Activated naive CD8-positive, alpha-beta T cell treated with anti-CD3 and anti-CD28 coated beads, Interleukin-2, amount 50 U/mL, for 24 hours (primary cell): ENCODE results near the gene SRC.
A peak's percentile ranks its signal among the peaks of the same experiment; 100 is the strongest.

Experiments used
- ATAC-seq: fragments of 150-1000 bp; cut with Tn5 transposase; one replicate; pipeline ENCODE4 v1.10.0; 2021
- DNase-seq: peaks from one replicate; pipeline ENCODE4 v3.0.0; 2021
- H3K27ac Mint-ChIP-seq: one replicate; pipeline ENCODE4 v1.8.0; 2021; ENCODE audit warnings: mild to moderate bottlenecking, mixed read lengths
- H3K27me3 Mint-ChIP-seq: one replicate; pipeline ENCODE4 v1.8.0; 2021; ENCODE audit warnings: mixed read lengths
- H3K36me3 Mint-ChIP-seq: one replicate; pipeline ENCODE4 v1.8.0; 2021; ENCODE audit warnings: low read depth, mixed read lengths
- H3K4me1 Mint-ChIP-seq: one replicate; pipeline ENCODE4 v1.8.0; 2021; ENCODE audit warnings: mixed read lengths
- H3K4me3 Mint-ChIP-seq: one replicate; pipeline ENCODE4 v1.8.0; 2021; ENCODE audit warnings: mild to moderate bottlenecking, moderate library complexity, mixed read lengths
- H3K9me3 Mint-ChIP-seq: one replicate; pipeline ENCODE4 v1.8.0; 2021; ENCODE audit warnings: mixed read lengths

Gene SRC

DNA sequence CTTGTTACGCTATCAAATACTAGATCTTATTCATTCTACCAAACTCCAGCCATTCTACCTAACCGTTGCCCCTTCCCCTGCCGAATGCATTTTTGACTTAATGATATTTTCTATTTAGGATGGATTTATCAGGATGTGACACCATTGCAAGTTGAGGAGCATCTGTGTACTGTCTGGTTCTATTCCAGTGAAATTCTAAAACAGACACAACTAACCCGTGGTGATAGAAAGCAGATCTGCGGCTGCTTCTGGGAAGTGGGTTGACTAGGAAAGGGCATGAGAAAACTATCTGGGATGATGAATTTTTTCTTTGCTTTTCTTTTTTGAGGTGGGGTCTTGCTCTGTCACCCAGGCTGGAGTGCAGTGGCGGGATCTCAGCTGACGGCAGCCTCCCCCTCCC, 20.7 kb upstream of the SRC start:
- no peak for DNase-seq
- no peak overlapping the region for H3K27ac Mint-ChIP-seq
- no peaks in the 10 kb centered on the region for H3K27me3 Mint-ChIP-seq
- H3K4me1 Mint-ChIP-seq, result no peaks in the 10 kb centered on the region
- no peak for ATAC-seq
- H3K36me3 Mint-ChIP-seq, result peaks cover 4% of the 10 kb centered on the region
- no peaks in the 10 kb centered on the region for H3K9me3 Mint-ChIP-seq
- no peak overlapping the region for H3K4me3 Mint-ChIP-seq

DNA sequence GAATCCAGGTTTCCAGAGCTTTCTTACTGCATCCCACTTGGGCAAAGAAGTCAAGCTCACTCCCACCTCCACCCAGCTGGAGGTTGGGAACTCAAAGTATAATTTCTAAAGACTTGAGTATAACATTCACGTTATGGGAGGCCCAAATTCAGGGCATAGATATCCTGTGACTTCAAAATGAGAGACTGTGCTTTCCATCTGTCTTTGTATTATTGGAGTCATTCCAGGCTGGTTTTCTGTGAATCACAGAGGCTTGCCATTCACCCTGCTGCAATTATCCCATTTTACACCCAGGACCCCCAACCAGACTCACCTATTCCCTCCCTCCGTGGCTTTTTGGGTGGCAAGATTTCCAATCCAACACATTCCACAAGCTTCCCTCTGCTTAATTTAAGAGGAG, 19.3 kb upstream of the SRC start:
- H3K36me3 Mint-ChIP-seq, result peaks cover 4% of the 10 kb centered on the region
- no peaks in the 10 kb centered on the region for H3K9me3 Mint-ChIP-seq
- no peaks in the 10 kb centered on the region for H3K27me3 Mint-ChIP-seq
- no peaks in the 10 kb centered on the region for H3K4me1 Mint-ChIP-seq
- no peak overlapping the region for H3K4me3 Mint-ChIP-seq
- ATAC-seq (no peak), DNase-seq (no peak)
- H3K27ac Mint-ChIP-seq, result no peak overlapping the region

DNA sequence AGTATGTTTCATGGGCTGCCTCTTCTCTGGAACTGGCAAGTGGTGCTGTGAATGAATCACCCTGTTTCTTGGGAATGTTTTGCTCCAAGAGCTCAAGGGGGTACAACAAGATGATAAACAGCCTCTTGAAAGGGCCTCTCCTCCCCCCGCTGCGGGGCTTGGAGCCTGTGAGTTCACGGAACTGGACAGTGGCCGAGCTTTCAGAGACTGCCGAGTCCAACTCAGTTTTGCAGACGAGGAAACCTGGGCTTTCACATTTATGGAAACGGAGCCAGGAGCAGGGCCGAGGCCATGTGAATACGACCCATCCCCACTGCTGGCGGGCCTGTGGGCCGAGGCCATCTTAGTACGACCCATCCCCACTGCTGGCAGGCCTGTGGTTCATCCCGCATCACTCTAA, 18.2 kb upstream of the SRC start:
- Mint-ChIP-seq H3K4me3 (no peak overlapping the region), H3K9me3 (no peaks in the 10 kb centered on the region), H3K27ac (no peak overlapping the region), H3K27me3 (no peaks in the 10 kb centered on the region), H3K4me1 (no peaks in the 10 kb centered on the region), H3K36me3 (peaks cover 3% of the 10 kb centered on the region)
- ATAC-seq (no peak), DNase-seq (no peak)

DNA sequence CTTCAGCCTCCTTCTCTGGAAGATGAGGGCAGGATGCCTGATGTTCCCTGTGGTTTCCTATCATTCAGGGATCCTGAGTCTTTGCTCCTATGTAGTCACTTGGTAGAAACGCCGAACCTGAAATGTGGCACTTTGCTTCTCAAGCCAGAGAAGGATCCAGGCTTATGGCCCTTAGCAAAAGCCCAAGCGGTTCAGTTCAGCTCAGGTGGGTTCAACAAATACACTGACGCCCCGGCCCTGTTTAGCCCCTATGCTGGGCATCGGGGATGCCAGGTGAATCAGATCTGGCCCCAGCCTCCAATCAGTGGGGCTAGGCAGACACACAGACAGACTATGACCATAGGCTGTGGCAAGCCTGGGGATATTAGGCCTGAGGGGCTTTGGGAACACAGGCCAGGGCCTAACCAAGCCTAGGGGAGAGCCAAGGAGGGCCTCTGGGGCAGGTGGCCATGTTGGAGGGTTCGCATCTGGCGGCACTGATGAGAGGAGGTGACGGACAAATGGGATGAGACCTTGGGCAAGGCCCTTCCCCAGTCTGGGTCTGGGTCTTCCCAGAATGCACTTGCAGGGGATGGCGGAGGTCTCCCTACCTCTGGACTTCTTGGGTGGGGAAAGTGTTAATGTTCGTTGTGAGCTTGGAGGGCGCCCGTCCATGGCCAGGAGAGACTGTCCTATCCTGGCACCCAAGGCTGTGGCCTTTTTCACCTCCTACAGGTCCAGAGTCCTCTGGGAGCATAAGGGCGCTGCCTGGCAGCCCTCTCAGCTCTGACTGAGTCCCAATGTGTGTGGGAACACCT, 17.6 kb upstream of the SRC start:
- Mint-ChIP-seq H3K9me3 (no peaks in the 10 kb centered on the region), H3K4me3 (no peak overlapping the region), H3K4me1 (no peaks in the 10 kb centered on the region), H3K27me3 (no peaks in the 10 kb centered on the region), H3K27ac (no peak overlapping the region), H3K36me3 (no peaks in the 10 kb centered on the region)
- DNase-seq, result no peak
- ATAC-seq, result no peak

DNA sequence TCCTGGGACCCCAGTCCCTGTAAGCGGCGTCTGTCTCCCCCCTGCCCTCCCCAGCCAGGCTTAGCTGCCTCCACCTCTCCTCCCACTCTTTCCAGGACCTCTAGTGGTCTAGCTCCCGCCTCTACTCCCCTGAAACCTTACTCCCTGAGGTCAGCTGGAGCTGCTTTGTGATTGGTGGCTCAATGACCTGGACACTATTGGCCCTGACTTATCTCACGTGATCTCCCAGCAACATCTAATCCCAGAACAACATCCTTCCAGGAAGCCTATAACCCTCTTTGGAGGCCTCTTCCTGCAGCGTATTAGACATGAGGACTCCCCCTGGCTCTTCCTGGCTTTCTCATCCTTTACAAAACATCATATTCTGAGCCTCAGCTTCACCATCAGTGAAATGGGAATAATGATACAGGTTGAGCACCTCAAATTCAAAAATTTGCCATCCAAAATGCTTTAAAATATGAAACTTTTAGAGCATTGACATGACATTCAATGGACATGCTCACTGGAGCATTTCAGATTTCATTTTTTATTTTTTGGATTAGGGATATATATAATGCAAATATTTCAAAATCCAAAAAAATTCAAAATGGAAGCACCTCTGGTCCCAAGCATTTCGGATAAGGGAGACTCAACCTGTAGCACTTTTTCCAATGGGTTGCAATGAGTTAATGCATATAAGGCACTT, 16.3 kb upstream of the SRC start:
- no peaks in the 10 kb centered on the region for H3K9me3 Mint-ChIP-seq
- DNase-seq, result no peak
- H3K4me3 Mint-ChIP-seq, result no peak overlapping the region
- H3K4me1 Mint-ChIP-seq, result peaks cover 1% of the 10 kb centered on the region
- no peak for ATAC-seq
- H3K36me3 Mint-ChIP-seq, result no peaks in the 10 kb centered on the region
- H3K27me3 Mint-ChIP-seq, result no peaks in the 10 kb centered on the region
- H3K27ac Mint-ChIP-seq, result no peak overlapping the region

DNA sequence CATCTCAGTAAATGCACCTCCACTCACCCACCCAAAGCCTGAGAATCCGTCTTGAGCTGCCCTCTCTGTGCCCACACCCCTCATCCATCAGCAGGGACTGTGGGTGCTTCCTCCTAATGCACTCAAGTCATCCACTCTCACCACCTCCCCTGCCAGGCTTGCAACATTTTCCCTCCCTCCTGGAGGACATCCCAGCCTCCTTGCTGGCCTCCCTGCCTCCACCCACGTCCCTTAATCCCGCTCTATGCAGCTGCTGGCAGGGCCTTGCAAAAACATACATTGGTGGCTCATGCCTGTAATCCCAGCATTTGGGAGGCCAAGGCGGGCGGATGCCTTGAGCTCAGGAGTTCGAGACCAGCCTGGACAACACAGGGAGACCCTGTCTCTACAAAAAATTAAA, 15.6 kb upstream of the SRC start:
- Mint-ChIP-seq H3K4me1 (peaks cover 2% of the 10 kb centered on the region), H3K27ac (no peak overlapping the region), H3K9me3 (no peaks in the 10 kb centered on the region), H3K36me3 (no peaks in the 10 kb centered on the region), H3K27me3 (no peaks in the 10 kb centered on the region), H3K4me3 (no peak overlapping the region)
- DNase-seq, result no peak
- no peak for ATAC-seq

DNA sequence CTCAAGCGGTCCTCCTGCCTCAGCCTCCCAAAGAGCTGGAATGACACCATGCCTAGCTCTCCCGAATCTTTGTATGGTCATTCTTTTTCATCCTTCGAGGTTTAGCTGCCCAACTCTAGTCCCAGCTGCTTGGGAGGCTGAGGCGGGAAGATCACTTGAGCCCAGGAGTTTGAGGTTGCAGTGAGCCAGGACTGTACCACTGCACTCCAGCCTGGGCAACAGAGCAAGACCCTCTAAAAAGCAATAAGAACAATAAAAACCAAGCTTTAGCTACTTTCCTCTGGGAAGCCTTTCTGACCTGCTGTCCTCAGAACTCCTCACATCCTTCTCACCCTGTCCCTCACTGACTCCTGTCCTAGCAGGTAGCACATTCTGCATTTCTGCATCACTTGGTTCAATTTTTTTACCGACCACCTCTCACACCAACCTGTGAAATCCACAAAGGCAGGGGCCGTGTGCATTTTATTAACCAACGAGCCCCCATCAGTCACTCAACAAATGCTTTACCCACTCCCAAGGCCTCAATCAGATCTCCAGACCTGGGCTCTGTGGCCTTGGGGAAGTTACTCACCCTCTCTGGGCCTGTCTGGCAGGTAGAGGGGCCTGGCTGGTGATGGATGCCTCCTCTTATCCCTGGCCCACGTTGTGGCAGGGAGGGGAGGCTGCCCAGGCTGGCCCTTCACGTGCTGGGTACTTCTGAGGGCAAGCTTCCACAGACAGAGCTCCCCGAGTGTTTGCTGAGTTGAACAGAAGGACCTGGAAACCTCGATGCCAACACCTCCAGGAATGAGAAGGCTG, 14.7 kb upstream of the SRC start:
- Mint-ChIP-seq H3K4me1 (peaks cover 12% of the 10 kb centered on the region), H3K36me3 (no peaks in the 10 kb centered on the region), H3K4me3 (no peak overlapping the region), H3K27ac (no peak overlapping the region), H3K27me3 (no peaks in the 10 kb centered on the region), H3K9me3 (no peaks in the 10 kb centered on the region)
- DNase-seq (no peak), ATAC-seq (no peak)

DNA sequence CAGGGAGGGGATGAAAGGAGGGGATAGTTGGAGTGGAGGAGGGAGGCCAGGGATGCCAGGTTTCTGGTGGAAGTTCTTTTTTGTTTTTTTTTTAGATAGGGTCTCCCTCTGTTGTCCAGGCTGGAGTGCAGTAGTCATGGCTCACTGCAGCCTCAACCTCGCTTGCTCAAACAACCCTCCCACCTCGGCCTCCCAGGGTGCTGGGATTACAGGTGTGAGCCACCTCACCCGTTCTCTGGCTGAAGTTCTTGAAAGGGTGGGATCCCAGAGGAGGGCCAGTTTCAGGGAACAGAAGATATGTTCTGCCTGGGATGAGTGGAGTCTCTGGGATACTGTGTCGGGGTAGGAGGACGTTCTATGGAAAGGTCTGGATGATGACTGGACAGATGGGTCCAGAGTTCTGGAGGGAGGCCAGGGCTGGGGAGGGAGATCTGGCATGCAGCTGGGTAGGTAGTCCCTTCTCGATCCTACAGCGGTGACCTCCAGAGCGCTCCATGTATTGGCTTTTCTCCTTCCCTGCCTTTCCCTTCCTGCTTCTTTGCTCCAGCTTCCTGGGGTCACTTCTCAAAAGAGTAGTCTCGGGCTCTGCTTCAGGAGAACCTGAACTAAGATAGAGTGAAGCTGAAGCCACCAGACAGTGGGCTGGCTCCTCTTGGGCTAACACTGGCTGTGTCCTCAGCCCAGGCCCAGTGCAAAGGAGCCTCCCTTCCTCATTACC, 12.7 kb upstream of the SRC start:
- H3K9me3 Mint-ChIP-seq, result no peaks in the 10 kb centered on the region
- H3K27ac Mint-ChIP-seq, result no peak overlapping the region
- no peaks in the 10 kb centered on the region for H3K36me3 Mint-ChIP-seq
- ATAC-seq (no peak), DNase-seq (no peak)
- H3K27me3 Mint-ChIP-seq, result no peaks in the 10 kb centered on the region
- peaks cover 24% of the 10 kb centered on the region for H3K4me1 Mint-ChIP-seq
- H3K4me3 Mint-ChIP-seq, result no peak overlapping the region

DNA sequence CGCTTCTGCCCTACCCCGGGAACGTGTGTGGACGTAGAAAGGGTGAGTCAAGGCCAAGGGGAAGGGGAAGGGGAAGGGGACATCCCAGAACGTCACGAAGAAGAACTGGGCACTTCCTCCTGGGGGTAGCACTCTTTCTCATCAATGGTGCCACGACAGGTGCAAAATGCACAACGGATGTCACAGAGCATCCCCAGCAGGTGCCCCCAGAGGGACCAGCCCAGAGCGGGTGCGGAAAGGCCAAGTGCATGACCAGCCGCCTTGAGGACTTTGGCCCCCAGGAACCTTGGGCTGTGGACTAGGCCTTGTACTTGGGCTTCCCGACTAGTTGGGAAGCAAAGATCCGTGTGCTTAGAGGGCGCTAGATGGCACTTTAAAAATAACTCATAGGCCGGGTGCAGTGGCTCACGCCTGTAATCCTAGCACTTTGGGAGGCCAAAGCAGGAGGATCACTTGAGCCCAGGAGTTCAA, 12.1 kb upstream of the SRC start:
- Mint-ChIP-seq H3K4me1 (peaks cover 24% of the 10 kb centered on the region), H3K9me3 (no peaks in the 10 kb centered on the region), H3K27me3 (no peaks in the 10 kb centered on the region), H3K4me3 (no peak overlapping the region), H3K36me3 (no peaks in the 10 kb centered on the region), H3K27ac (no peak overlapping the region)
- DNase-seq (no peak), ATAC-seq (no peak)

DNA sequence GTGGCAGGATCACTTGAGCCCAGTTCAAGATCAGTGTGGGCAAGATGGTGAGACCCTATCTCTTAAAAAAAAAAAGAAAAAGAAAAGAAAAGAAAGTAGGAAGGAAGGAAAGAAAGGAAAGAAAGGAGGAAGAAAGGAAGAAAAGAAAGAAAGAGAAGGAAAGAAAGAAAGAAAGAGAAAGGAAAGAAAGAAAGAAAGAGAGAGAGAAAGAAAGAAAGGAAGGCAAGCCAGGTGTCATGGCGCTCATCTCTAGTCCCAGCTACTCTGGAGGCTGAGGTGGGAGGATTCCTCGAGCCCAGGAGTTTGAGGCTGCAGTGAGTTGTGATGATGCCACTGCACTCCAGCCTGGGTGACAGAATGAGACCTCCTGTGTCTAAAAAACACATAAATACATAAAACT, 11.5 kb upstream of the SRC start:
- no peak overlapping the region for H3K27ac Mint-ChIP-seq
- ATAC-seq (no peak), DNase-seq (no peak)
- no peak overlapping the region for H3K4me3 Mint-ChIP-seq
- peaks cover 24% of the 10 kb centered on the region for H3K4me1 Mint-ChIP-seq
- H3K36me3 Mint-ChIP-seq, result no peaks in the 10 kb centered on the region
- no peaks in the 10 kb centered on the region for H3K9me3 Mint-ChIP-seq
- no peaks in the 10 kb centered on the region for H3K27me3 Mint-ChIP-seq

DNA sequence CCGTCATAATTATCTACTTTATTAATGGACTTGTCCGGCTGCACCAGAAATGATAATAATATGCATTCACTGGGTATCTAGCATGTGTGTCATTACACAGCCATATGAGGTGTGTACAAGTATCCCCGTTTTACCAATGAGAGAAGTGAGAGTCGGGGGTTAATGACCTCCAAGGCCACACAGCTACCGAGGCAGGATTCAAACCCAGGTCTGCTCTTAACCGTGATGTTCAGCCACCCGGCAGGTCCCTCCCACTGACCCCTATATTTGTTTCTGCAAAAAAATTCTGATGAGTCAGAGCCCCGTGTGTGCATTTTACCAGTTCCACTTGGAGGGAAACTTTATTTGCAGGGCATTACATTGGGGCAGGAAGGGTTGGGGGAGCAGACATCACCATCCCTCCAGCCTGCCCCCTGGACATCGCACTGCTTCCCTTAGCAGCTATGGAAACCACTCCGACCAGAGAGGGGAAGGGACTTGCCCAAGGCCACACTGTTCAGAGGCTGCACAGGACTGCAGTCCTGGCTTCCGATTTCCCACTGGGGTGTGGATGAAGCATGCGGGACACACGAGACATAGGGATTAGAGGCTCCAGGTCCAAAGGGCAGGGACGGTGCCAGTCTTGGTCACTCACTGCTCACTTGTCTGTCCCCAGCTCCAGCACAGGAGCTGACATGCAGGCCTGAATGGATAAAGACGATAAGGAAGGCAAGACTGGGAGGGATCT, 10.1 kb upstream of the SRC start:
- Mint-ChIP-seq H3K4me3 (no peak overlapping the region), H3K27me3 (no peaks in the 10 kb centered on the region), H3K9me3 (no peaks in the 10 kb centered on the region), H3K36me3 (no peaks in the 10 kb centered on the region), H3K4me1 (peaks cover 24% of the 10 kb centered on the region), H3K27ac (peak overlapping the region; percentile 55)
- no peak for ATAC-seq
- no peak for DNase-seq

DNA sequence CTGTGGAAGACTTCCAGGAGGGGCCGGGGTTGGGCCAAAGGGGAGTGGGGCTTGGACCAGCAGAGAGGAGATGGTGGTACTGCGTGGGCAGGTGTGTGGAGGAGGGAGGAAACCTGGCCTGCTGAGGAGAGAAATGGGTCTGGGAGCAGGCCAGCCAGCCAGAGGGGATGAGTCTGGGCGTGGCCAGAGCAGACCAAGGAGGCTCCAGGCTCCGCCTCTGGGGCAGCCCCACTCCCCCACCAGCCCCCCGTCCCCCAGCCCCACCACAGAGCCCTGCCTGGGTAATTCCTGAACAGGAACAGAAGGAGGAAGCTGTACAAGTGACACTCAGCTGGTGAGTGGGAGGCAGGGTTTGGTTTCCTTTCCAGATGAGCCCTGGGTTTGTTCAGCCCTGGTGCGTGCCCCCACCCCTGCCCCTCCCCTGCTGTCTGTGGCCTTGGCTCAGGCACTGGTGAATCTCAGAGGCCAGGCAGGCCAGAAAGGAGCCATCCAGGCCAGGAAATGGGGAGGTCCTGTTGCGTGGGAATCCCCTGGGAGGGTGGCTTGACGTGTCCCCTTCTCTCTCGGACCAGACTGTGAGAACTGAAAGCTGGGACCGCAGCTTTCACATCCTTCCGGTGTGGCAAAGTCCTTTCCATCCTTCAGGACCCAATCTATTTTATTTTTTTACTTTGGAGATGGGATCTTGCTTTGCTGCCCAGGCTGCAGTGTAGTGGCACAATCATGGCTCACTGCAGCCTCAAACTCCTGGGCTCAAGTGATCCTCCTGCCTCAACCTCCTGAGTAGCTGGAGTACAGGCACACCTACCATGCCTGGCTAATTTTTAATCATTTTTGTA, 9.4 kb upstream of the SRC start:
- DNase-seq (peak; percentile 66), ATAC-seq (peak; percentile 86)
- Mint-ChIP-seq H3K9me3 (no peaks in the 10 kb centered on the region), H3K27me3 (no peaks in the 10 kb centered on the region), H3K27ac (peak overlapping the region; percentile 55), H3K4me1 (peaks cover 24% of the 10 kb centered on the region), H3K36me3 (no peaks in the 10 kb centered on the region), H3K4me3 (no peak overlapping the region)

DNA sequence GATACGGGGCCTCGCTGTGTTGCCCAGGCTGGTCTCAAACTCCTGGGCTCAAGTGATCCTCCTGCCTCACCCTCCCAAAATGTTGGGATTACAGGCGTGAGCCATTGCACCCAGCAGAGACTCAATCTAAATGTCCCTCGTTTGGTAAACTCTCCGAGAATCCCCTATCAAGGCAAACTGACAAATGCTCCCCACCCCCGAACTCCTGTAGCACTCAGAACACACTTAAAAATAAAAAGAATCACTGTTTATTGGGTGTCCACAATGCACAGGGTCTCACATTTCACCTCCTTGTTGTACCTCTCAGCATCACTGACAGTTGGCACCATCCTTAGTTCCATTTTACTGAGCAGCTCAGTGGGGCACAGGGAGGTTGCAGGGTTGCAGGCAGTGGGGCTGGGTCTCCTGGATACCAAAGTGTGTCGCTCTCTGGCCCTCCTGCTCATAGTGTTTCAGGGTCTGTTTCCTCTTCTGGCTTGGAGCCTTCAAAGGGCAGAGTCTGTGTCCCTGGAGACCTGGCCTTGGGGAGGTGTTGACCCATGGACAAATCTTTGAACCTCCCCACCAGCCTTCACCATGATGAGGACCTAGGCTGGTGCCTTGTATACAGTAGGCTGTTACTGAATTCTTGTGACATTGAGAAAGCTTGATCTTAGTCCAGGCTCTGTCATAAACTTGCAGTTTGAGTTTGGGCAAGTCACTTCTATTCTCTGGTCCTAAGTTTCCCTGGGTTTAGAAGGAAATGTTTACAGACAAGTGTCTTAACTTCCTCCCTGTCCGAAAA, 8.5 kb upstream of the SRC start:
- Mint-ChIP-seq H3K9me3 (no peaks in the 10 kb centered on the region), H3K4me1 (peaks cover 24% of the 10 kb centered on the region), H3K27ac (peak overlapping the region; percentile 47), H3K27me3 (no peaks in the 10 kb centered on the region), H3K4me3 (no peak overlapping the region), H3K36me3 (no peaks in the 10 kb centered on the region)
- ATAC-seq, result no peak
- no peak for DNase-seq
